ENCODE data around the gene FPR1.

Gene FPR1

DNA sequence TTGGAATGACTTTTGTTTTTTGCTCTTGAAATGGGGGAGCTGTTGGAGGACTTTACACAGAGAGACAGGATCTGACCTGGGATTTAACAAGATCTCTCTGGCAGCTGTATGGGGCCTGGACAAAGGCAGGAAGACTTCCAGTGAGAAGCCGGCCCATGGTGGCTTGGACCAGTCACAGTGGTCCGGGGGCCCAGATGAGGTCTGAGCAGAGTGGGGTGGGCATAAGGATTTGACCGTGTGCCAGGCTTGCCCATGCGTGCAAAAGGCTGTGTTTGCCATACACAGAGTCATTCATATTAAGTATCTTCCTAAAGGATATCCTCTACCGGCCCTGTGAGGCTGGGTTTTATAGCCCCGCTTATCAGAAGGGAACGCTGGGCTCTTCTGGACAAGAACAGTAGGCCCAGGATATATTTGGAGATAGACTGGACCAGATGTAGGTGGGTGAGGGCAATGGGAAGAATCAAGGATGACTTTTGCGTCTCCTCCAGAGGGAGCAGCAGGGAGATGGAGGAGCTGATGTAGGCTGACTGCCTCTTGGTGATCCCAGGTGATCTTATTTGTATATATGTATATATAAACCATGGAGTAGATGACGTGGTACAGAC is 54.4 kb downstream of the FPR1 start:
- H3K4me3 ChIP-seq (replicated peaks in 1 of 2; ENCODE audit: low read depth in 2 of 2, low read length in 2 of 2): no peak overlapping the region
- TF ChIP-seq, protein P1, sequence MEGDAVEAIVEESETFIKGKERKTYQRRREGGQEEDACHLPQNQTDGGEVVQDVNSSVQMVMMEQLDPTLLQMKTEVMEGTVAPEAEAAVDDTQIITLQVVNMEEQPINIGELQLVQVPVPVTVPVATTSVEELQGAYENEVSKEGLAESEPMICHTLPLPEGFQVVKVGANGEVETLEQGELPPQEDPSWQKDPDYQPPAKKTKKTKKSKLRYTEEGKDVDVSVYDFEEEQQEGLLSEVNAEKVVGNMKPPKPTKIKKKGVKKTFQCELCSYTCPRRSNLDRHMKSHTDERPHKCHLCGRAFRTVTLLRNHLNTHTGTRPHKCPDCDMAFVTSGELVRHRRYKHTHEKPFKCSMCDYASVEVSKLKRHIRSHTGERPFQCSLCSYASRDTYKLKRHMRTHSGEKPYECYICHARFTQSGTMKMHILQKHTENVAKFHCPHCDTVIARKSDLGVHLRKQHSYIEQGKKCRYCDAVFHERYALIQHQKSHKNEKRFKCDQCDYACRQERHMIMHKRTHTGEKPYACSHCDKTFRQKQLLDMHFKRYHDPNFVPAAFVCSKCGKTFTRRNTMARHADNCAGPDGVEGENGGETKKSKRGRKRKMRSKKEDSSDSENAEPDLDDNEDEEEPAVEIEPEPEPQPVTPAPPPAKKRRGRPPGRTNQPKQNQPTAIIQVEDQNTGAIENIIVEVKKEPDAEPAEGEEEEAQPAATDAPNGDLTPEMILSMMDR (IDR thresholded peaks at IDR 0.05; ENCODE audit: low read depth, low read length): no peak
- no peak for DNase-seq (ENCODE audit: low read depth in 2 of 2)

DNA sequence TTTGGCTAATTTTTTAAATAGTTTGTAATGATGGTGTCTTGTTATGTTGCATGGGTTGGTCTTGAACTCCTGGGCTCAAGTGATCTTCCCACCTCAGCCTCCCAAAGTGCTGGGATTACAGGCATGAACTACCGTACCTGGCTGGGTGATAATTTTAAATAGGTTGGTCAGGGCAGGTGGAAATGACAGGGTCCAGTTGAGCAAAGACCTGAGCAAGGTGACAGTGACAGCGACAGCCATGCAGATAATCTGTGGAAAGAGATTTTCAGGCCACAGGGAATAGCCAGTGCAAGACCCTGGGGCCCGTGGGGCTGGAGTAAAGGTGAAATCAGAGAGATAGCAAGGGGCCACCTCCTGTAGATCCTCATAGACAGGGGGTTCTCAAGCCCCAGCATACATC is 55.1 kb downstream of the FPR1 start:
- no peak for DNase-seq (ENCODE audit: low read depth in 2 of 2)
- H3K4me3 ChIP-seq (replicated peaks in 1 of 2; ENCODE audit: low read depth in 2 of 2, low read length in 2 of 2): no peak overlapping the region
- TF ChIP-seq, protein P1 (IDR thresholded peaks at IDR 0.05; ENCODE audit: low read depth, low read length): no peak

Data from cardiac fibroblast (primary cell).